Muscle layer of duodenum (tissue), 2 donors: ENCODE measurements around the gene HCAR2.
"Not testable (repeated sequence)": the region's sequence is repeated elsewhere in the genome, so short reads cannot be mapped to it uniquely, and the experiment has no call there.

Experiments used
- H3K27ac ChIP-seq: one replicate; pipeline ENCODE4 v1.7.0; 2013; ENCODE audit warnings: mild to moderate bottlenecking, low read length
- H3K27me3 ChIP-seq: one replicate; pipeline ENCODE4 v1.7.0; 2013; ENCODE audit warnings: low read depth, mild to moderate bottlenecking, control low read depth, low read length
- H3K36me3 ChIP-seq, 2 donors: one replicate each; pipeline ENCODE4 v1.7.0; 2013; ENCODE audit warnings: low read length in 2 of 2, control low read depth in 1 of 2, mild to moderate bottlenecking in 1 of 2; ENCODE audit not compliant: insufficient read depth in 2 of 2, control insufficient read depth in 1 of 2
- H3K4me1 ChIP-seq, 2 donors: one replicate each; pipeline ENCODE4 v1.7.0; 2013; ENCODE audit warnings: low read length in 2 of 2, mild to moderate bottlenecking in 2 of 2, control low read depth in 1 of 2, moderate library complexity in 1 of 2; ENCODE audit not compliant: insufficient read depth in 2 of 2, control insufficient read depth in 1 of 2
- H3K4me3 ChIP-seq, 2 donors: one replicate each; pipeline ENCODE4 v1.7.0; 2013; ENCODE audit warnings: low read length in 2 of 2, low read depth in 1 of 2, mild to moderate bottlenecking in 1 of 2
- H3K9me3 ChIP-seq, 2 donors: one replicate each; pipeline ENCODE4 v1.7.0; 2013; ENCODE audit warnings: low read length in 2 of 2, control low read depth in 1 of 2, mild to moderate bottlenecking in 1 of 2; ENCODE audit not compliant: control insufficient read depth in 1 of 2
- donor health status: healthy.

HCAR2 gene

DNA sequence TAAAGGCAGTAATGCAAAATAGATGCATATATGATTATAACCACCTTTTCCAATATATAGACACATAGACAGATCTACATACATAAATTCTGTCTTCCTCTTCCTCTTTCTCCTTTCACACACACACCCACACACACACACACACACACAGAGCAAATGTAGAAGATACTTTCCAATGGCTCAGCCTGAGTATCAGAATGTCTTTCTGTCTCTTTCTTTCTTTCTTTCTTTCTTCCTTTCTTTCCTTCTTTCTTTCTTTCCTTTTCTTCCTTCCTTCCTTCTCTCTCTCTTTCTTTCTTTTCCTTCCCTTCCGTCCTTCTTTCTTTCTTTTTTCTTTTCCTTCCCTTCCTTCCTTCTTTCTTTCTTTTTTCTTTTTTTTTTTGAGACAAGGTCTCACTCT, 8.1 kb upstream of the HCAR2 start:
- not testable (repeated sequence) for H3K4me1 ChIP-seq, H3K27ac ChIP-seq, H3K27me3 ChIP-seq, H3K4me3 ChIP-seq, H3K9me3 ChIP-seq, H3K36me3 ChIP-seq

DNA sequence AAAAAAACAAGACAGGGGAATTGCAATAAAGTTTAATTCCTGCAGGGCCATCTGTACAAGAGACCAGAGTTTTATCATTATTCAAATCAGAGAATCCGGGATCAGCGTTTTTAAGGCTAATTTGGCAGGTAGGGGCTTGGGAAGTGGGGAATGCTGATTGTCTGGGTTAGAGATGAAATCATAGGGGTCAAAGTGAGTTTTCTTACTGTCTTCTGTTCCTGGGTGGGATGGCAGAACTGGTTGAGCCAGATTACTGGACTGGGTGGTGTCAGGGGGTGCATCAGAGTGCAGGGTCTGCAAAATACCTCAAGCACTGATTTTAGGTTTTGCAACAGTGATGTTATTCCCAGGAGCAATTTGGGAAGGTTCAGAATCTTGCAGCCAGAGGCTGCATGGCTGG, 7.2 kb upstream of the HCAR2 start:
- not testable (repeated sequence) for H3K4me3 ChIP-seq, H3K9me3 ChIP-seq, H3K36me3 ChIP-seq, H3K27ac ChIP-seq, H3K4me1 ChIP-seq, H3K27me3 ChIP-seq

DNA sequence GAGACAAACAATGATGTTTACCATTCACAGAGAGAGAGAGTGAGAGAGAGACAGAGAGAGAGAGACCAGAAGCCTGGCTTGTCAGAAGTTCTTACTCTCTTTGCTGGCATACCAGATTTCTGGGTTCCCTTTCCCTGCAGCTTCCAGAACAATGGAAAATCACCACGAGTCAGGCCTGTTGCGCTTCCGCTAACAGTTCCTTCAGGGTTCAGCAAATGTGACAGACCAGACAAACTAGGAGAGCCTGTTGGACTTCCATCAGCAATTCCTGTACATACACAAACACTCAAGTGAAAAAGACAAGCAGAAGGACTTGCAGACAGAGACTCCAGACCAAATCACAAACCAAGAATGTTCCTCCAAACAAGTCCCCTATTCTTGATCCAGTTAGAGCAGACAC, 6.1 kb upstream of the HCAR2 start:
- not testable (repeated sequence) for H3K4me1 ChIP-seq, H3K9me3 ChIP-seq, H3K4me3 ChIP-seq, H3K36me3 ChIP-seq, H3K27me3 ChIP-seq, H3K27ac ChIP-seq

DNA sequence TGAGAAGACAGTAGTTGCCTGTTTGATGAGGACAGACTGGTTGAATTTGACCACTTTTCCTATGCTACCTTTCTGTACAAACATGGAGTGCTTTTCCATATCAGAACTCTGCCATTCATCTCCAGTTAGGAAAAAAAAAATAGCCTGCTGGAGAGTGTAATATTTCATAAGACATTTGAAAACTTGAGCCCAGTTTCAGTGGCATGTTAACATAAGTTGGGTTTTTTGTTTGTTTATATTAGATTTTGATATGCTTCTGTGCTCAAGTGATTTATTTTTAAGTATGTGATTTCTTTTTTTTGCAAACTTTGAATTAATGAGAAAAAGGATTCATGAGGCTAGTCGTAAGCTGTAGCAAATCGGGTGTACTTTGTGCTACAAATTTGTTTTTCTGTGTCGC, 684 bp upstream of the HCAR2 start:
- H3K4me3 ChIP-seq, H3K36me3 ChIP-seq, H3K27me3 ChIP-seq, H3K4me1 ChIP-seq, H3K9me3 ChIP-seq, H3K27ac ChIP-seq: not testable (repeated sequence)

DNA sequence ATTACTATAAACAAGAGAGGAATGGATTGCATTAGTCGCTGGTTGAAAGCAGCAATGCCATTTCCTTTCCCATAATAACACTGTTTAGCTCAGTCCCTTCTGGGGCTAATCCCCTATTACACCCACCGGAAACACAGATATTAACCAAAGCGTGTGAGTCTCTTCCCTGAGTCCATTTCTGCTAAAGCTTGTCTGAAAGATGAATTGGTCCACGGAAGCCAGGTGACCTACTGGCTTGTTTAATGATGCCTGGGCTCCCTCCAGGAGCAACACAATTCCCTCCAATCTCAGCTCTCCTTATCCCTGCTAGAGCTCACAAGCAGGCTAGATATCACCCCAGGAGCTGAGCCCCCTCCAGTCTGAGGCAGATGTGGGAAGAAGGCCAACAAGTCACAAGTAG, 1.7 kb downstream of the HCAR2 start:
- H3K36me3 ChIP-seq, H3K4me3 ChIP-seq, H3K4me1 ChIP-seq, H3K27ac ChIP-seq, H3K27me3 ChIP-seq, H3K9me3 ChIP-seq: not testable (repeated sequence)

DNA sequence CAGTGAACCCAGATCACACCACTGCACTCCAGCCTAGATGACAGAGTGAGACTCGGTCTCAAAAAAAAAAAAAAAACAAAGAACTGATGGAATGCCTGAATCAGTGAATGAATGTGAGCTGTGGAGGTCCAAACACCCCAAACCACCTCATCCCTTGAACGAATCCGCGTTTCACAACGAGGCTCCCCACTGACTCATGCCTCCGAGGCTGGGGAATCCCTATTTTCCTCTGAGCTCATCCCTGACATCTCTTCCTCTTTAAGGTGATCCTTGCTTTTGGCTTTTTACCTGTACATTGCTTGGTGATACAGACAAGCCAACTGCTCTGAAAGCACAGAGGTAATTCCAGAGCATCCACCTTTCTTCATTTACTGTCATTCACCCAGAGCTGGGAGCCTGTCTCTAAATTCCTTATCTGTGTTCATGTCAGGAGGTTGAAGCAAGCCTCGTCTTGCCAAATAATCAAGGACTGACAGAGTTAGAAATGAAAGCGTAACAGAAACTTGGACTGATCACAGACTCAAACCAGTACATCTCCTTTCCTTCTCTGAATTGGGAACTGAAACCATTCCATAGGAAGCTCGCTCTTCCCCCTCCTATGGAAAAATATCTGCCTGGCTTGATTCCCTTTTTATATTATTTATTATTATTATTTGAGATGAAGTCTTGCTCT, 3.0 kb downstream of the HCAR2 start:
- not testable (repeated sequence) for H3K4me3 ChIP-seq, H3K36me3 ChIP-seq, H3K27ac ChIP-seq, H3K27me3 ChIP-seq, H3K9me3 ChIP-seq, H3K4me1 ChIP-seq

DNA sequence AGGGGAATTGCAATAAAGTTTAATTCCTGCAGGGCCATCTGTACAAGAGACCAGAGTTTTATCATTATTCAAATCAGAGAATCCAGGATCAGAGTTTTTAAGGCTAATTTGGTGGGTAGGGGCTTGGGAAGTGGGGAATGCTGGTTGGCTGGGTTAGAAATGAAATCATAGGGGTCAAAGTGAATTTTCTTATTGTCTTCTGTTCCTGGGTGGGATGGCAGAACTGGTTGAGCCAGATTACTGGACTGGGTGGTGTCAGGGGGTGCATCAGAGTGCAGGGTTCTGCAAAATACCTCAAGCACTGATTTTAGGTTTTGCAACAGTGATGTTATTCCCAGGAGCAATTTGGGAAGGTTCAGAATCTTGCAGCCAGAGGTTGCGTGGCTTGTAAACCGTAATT, 6.2 kb downstream of the HCAR2 start:
- not testable (repeated sequence) for H3K9me3 ChIP-seq, H3K27me3 ChIP-seq, H3K36me3 ChIP-seq, H3K4me3 ChIP-seq, H3K4me1 ChIP-seq, H3K27ac ChIP-seq

DNA sequence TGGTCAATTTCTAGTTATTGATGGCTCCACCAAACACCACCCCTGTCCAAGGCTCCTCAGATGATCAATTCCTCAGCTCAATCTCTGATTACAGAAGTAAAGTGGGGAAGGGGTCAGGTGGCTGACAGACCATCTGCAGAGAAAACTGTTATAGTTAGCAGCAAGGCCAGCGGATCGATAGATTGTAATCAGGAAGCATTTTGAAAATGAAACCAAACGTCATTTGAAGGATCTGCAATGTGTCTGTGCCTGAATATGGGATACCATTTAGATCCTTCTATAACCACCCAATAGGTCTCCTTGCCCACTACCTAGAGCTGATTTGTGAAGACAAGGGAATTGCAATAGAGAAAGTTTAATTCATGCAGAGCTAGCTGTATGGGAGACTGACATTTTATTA, 11.6 kb downstream of the HCAR2 start:
- H3K36me3 ChIP-seq = no peaks in the 10 kb centered on the region
- no peak overlapping the region for H3K27ac ChIP-seq
- H3K4me3 ChIP-seq = no peak overlapping the region
- H3K27me3 ChIP-seq = no peaks in the 10 kb centered on the region
- H3K9me3 ChIP-seq = no peaks in the 10 kb centered on the region
- no peaks in the 10 kb centered on the region for H3K4me1 ChIP-seq

DNA sequence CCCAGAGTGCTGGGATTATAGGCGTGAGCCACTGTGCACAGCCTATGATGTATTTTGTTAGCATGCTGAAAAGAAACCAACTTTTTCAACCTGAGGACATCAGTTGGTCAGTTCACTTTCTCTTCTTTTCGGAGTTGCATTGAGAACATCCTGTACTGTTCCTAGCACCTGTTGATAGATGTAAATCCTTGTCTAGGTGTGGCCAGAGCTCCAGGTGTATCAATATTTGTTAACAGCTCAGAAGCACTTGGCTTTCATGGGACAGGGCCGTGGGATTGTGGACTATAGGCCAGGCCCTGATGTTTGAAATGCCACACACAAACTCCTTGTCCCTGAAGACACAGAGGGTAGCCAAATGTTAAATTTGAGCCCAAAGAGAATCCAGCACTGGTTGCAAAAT, 14.9 kb downstream of the HCAR2 start:
- no peaks in the 10 kb centered on the region for H3K27me3 ChIP-seq
- H3K4me3 ChIP-seq = no peak overlapping the region
- H3K36me3 ChIP-seq = no peaks in the 10 kb centered on the region
- H3K27ac ChIP-seq = no peak overlapping the region
- H3K9me3 ChIP-seq = no peaks in the 10 kb centered on the region
- H3K4me1 ChIP-seq = no peaks in the 10 kb centered on the region

DNA sequence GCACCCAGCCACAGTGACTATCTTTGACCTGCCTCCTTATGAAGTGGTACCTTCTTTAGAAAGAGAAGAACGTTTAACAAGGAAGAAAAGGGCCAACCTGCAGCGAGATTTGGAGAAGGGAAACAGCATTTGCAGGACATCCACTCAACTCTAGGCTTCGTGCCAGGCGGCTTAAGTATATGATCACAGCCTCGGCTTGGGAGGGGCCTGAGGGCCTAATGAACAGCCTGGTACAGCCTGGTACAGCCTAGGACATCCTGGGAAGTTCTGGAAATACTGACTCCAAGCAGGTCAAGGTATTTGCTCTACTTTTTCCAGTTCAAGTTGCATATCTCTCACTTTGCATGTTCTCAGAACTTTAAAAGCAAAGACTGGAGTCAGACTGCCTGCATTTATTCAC, 16.1 kb downstream of the HCAR2 start:
- H3K4me1 ChIP-seq = no peaks in the 10 kb centered on the region
- no peak overlapping the region for H3K27ac ChIP-seq
- H3K36me3 ChIP-seq = no peaks in the 10 kb centered on the region
- no peak overlapping the region for H3K4me3 ChIP-seq
- H3K9me3 ChIP-seq = no peaks in the 10 kb centered on the region
- H3K27me3 ChIP-seq = no peaks in the 10 kb centered on the region

DNA sequence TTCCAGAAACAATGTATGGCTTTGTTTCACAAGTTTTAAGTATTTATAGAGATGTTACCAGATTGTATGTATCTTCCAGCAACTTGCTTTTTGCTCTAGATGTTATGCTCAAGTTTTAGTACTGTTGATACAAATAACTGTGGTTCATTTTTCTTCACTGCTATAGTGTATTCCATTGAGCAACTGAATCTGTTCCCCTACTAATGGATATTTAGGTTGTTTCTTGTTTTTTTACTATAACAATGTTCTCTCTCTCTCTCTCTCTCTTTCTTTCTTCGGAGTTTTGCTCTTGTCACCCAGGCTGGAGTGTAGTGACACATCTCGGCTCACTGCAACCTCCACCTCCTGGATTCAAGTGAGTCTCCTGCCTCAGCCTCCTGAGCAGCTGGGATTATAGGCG, 16.6 kb downstream of the HCAR2 start:
- H3K9me3 ChIP-seq = no peaks in the 10 kb centered on the region
- no peak overlapping the region for H3K4me3 ChIP-seq
- H3K4me1 ChIP-seq = no peaks in the 10 kb centered on the region
- no peaks in the 10 kb centered on the region for H3K27me3 ChIP-seq
- H3K27ac ChIP-seq = no peak overlapping the region
- no peaks in the 10 kb centered on the region for H3K36me3 ChIP-seq

DNA sequence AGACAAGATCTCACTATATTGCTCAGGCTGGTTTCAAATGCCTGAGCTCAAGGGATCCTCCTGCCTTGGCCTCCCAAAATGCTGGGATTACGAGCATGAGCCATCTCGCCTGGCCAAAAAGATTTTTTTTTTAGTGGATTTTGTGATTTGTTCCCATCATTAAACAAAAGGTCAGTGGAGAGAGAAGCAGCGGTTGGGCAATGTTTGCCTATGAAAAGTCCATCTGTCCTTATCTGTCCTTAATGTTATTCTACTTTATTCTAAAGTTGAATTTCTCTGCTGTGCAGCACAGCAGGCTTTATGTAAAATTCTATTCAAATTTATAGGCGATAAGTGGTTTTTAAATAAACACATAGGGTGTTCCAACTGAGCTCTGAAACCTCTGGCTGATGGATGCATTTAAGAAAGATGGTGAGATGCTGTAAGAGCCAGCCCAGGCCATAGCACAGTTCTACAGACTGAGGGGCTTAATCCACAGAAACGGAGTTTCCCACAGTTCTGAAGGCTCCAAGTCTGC, 18.8 kb downstream of the HCAR2 start:
- Histone ChIP-seq H3K9me3 (no peaks in the 10 kb centered on the region), H3K36me3 (no peaks in the 10 kb centered on the region), H3K4me1 (no peaks in the 10 kb centered on the region), H3K4me3 (no peak overlapping the region), H3K27ac (no peak overlapping the region), H3K27me3 (no peaks in the 10 kb centered on the region)
